SW480 (cell line): ENCODE results near the gene PWWP2B.

Source experiments
- DNase-seq: peaks from one replicate; pipeline ENCODE4 v3.0.0-alpha.2; 2016; ENCODE audit warnings: low spot score

PWWP2B gene

GRCh38 chr10:132460071-132460470 lies 63.1 kb downstream of the PWWP2B start:
- no peak for DNase-seq

GRCh38 chr10:132460691-132461090 lies 63.7 kb downstream of the PWWP2B start:
- no peak for DNase-seq

- DNase-seq: no peak
These were observed 64.2 kb downstream of the PWWP2B start for GRCh38 chr10:132461103-132461682.

GRCh38 chr10:132461683-132462231 lies 64.8 kb downstream of the PWWP2B start:
- no peak for DNase-seq

GRCh38 chr10:132462463-132463332 lies 65.7 kb downstream of the PWWP2B start:
- DNase-seq: no peak

- no peak for DNase-seq
These were observed 66.6 kb downstream of the PWWP2B start for GRCh38 chr10:132463333-132464255.

GRCh38 chr10:132464256-132465192 lies 67.5 kb downstream of the PWWP2B start:
- no peak for DNase-seq

- DNase-seq: no peak
These were observed 68.3 kb downstream of the PWWP2B start for GRCh38 chr10:132465193-132465888.

GRCh38 chr10:132465889-132466519 lies 69.0 kb downstream of the PWWP2B start:
- no peak for DNase-seq

- no peak for DNase-seq
These were observed 69.8 kb downstream of the PWWP2B start for GRCh38 chr10:132466520-132467463.
